ENCODE data around the gene DACH2.

The DACH2 gene

GRCh38 chrX:86329174-86329573, 180.9 kb downstream of the DACH2 start:
- DNase-seq, result no peak

- no peak for DNase-seq
Observed at GRCh38 chrX:86348669-86349068, 200.4 kb downstream of the DACH2 start.

GRCh38 chrX:86349115-86349514, 200.9 kb downstream of the DACH2 start:
- DNase-seq, result no peak

DNA sequence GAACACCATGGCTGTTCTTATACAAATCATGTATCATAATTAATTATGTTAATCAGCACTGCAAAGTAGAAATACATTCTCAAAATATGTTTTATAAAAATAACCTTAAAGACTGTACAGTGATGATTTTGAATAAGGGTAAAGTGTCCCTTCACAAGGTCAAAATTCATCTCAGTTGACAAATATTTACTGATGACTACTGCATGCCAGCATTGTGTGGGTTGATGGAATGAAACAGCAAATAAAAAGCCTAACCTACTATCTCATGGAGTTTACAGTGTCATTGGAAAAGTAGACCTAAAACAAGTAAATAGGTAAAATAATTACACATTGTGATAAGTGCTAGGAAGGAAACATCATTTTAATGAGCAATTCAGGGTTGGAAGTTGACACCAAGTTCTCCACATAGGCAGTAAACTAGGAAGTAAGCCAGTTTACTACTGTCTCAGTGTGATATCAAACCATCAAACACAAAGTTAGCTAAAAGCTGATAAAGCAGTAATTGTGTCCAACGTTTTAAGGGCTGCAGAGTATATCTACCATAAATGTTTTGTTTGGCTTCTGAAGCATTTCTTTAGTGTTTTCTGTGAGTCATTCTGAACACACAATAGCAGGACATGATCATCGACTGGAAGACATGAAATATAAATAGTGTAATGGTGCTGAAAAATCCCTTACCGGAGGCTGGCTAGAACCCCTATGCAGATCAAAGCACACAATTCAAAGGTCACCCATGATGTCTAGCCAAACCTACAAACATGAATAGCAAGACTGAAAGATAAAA, 221.8 kb downstream of the DACH2 start:
- no peak for DNase-seq

GRCh38 chrX:86370927-86371326, 222.7 kb downstream of the DACH2 start:
- no peak for DNase-seq

DNA sequence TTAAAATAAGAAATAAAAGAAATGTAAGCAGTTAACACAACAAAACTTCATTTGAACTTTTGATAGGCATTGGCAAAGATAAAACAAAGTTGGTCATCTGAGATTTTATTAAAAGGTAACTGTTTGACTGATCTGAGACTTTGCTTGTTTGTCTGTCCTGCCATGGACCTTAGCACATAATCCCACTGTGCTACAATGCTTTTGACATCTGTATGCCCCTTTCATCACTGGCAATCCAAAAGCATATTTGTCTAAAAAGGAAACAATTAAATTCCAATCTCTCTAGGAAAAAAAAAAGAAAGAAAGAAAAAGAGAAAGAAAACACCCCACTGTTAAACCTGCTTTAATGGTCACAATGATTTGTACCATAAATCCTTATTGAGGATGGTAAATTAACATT, 231.0 kb downstream of the DACH2 start:
- DNase-seq, result no peak

DNA sequence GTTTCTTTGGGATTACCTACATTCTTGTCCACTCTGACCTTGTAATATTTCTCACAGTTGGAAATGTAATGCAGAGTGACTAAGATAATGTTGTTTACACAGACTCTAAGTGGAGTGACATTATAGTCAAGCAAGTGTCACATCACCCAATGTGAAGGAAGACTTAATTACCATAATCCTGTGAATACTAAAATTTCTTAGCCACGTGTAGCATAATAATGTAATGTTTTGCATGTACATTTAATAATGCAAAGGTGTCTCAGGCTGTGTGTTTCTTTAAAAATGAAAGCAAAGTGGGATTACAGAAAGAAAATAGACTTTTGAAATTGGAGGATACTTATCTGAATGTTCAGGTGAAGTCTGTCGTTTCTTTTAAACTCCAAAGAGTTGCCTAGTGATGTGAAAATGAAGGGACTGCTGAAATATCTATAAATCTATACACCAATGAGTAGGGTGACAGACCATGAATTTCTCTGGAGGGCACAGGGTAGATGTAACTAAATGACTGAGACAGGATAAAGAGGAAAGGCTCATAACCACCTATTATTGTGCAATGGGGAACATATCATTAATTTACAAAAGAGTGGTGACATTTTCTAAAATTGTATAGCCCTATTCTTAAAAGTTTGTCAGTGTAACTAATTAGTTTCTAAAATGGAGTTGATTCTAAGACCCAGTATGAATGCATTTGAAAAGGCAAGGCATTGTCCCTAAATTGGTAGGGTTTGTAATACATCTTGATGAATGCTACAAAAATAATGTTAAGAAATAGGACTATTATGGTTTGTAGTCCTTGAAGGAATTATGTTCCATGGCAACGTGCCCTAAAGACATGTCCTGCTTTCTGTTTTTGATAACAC, 235.7 kb downstream of the DACH2 start:
- DNase-seq, result no peak

DNA sequence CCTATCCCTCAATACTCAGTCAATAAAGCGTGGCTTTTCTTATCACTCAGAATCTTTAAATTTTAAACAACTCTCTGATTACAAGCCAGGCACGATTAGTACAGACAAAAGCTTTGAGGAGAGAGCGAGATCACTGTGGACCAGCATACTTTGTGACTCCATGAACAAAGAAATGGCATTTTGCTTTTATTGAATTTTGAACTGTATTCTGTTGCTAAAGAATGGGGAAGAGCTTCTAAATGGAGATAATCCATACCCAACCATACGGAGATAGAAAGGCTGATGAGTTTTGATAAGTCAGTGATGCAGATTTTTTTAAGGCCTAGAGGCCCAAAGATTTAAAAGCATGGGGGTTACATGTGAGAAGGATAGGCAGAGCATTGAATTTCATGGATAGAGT, 259.1 kb downstream of the DACH2 start:
- no peak for DNase-seq

DNA sequence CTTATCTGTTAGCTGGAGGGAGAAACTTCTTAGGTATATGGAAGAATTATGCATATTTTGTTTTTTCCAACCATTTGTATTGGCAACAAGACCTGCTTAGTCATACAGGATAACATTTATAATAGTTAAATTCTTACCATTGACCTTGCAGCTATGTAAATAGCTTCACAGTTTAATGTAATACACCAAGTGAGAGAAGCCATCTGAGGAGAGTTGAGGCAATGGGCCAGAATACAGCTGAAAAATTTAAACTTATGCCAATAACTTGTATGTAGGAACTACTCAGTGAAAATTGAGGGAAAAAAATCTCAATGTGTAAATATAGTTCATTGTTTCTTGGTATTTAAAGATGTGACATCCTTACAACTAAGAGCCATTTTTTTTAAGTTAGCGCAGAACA, 273.5 kb downstream of the DACH2 start:
- no peak for DNase-seq

DNA sequence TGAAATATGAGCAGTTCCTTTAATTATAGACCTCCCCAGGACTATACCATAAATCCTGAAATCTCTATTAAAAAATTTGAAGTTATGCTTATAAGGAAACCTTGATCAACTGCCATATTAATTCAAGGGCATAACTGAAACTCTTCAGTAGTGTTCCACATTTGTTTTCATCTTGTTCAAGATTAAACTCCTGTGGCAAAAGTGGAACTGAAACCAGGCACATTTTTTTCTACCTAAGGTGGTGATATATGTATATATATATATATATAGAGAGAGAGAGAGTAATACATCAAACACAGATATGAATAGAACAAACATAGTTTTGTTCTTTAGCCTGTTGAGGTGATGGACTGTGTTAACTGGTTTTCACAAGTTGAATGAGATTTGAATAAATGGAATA, 287.9 kb downstream of the DACH2 start:
- no peak for DNase-seq

DNA sequence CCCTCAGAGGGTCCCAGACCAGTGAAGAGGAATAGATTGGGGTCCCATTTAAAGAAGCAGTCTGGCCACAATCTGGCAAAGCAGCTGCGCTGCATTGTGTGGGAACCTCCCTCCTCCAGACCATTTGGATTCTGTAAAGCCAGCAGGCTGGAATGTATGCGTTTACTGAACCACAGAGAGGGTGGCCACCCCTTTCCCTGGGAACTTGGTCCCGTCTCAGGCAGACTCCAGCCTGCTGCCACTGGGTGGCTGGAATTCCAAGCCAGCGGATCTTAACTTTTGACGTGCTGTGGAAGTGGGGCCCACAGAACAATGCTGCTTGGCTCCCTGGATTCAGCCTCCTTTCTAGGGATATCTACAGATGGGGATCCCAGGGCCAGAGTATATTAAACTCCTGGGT, 307.2 kb downstream of the DACH2 start:
- no peak for DNase-seq

DNA sequence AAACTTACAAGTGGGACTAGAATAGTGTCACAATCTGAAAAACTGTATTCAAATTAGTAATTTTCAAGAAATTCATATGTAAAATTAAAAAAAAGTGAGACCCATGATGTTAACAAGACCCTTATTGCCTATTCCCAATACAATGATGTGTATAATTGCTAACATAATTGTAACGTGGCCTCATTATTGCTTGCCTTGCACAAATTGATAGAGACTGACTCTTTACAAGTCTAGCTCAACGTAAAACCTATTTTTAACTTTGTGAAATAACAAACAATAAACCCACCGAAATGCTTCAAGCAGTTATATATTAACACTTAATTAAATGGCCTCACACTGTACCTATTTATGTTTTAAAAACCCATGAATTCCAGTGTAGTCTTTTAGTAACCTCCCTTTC, 312.5 kb downstream of the DACH2 start:
- no peak for DNase-seq

DNA sequence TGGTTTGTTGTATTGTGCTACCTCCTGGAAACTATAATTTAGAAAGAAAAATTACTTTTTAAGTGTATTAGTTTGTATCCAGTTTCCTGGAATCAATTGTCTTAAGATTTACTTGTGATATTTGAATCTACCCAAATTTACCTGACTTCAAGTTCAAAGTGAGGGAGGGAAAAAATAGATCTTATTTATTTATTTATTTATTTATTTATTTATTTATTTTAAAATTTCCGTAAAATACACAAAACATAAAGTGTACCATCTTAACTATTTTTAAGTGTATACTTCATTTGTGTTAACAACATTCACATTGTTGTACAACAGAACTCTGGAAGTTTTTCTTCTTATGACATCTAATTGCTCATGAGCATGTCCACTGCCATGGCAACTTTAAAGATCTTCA, 356.0 kb downstream of the DACH2 start:
- no peak for DNase-seq

DNA sequence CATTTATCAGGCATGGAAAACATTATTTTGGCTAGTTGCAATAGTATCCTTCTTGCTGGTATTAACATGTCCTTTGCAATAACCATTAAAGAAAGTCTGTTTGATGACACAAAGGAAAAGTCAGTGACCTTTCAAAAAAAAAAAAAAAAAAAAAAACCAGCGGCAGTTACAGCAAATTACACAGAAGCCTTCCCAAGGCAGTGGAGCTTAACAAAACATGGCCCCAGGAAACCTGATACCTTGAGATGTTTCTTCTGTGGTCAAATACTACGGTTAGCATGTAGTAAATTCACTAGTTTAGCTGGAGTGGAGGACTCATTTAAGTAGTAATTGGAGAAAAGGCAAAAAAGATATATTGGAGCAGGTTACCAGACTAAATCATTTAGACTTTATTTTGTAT, 359.1 kb downstream of the DACH2 start:
- no peak for DNase-seq

DNA sequence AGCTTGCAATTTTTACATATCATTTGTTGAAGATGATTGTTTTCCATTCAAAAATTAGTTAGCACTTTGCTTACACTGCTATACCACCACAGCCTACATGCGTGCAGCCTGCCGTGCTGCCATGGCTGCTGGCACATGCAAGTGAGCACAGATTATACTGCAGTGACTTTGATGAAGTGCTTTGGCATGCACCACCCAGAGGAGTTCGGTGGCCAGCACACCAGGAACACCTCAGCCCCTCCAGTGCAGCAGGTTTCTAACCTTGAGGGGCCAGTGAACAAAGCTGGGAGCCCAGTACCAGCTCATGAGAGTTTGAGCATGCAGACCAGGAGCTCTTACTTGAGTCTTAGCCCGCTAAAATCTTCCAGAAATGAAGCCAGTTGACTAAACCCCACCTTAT, 431.5 kb downstream of the DACH2 start:
- no peak for DNase-seq

DNA sequence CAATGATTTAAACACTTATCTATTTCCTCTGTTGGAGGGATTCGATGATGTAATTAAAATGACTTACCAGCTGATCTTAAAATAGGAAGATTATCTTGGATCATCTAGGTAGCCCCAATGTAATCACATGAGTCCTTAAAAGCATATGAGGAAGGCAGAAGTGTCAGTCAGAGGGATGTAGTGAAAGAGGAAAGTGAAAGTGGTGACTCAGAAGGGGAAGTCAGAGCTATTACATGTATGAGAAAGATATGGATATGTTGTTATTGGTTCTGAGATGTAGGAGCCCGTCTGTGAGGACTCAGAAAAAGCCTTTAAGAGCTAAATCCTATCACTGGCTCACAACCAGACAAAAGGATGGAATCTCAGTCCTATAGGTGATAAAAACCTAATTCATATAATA, 456.4 kb downstream of the DACH2 start:
- DNase-seq, result no peak

DNA sequence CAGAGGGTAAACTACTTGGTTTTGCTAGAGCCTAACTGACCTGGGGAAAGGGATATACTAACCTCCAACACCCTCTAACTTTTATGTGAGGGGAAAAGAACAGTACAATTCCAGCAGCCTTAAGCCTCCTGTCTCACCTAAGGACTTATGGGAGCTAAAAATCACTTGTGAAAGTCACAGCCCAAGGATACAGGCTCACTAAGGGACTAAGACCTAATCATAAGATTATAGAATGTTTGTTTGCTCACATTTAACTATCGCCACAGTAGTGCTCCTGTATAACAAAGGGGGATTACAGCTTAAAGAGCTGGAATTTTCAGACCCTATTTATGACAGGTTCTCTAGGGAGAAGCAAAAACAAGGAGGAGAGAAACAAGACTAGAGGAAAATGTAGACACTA, 548.7 kb downstream of the DACH2 start:
- DNase-seq, result no peak

- no peak for DNase-seq
Observed at GRCh38 chrX:86711531-86712180, 563.4 kb downstream of the DACH2 start.

- DNase-seq, result no peak
Observed at GRCh38 chrX:86714441-86714840, 566.2 kb downstream of the DACH2 start.

GRCh38 chrX:86724277-86724676, 576.0 kb downstream of the DACH2 start:
- DNase-seq, result no peak

- no peak for DNase-seq
Observed at GRCh38 chrX:86747091-86747490, 598.8 kb downstream of the DACH2 start.

DNA sequence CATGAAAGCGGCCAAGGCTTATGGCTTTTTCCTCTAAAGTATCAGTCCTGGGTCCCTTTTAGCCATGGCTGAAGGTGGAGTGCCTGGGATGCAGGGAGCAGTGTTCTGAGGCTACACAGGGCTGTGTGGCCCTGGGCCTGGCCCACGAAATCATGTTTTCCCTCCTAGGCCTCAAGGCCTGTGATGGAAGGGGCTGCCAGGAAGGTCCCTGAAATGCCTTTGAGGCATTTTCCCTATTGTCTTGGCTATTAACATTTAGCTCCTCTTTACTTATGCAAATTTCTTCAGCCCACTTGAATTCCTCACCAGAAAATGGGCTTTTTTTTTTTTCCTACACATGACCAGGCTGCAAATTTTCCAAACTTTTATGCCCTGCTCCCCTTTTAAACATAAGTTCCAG, 657.0 kb downstream of the DACH2 start:
- no peak for DNase-seq

- peak; percentile 47 for DNase-seq
Observed at GRCh38 chrX:86806786-86807185, 658.5 kb downstream of the DACH2 start.

DNA sequence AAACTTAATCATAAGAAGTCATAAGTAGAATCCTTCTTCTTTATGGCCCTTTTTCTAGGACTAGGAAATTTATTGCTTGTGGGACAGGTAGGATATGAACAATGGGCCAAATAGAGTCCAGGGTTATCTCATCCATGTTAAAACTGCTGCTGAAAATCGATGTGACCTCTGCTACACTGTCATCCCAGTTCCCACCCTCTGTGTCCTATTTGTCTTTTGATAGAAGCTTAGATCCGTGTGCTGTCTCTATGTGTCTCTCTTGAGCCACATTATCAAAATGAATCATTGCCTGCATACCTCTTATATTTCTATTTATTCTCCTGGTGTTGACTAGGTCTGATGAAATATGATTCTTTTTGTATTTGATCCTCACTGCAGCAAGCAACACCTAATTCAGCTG, 661.4 kb downstream of the DACH2 start:
- DNase-seq, result no peak

All from islet precursor cell (in vitro differentiated cells).